ENCODE data around the gene FRS2. TPM values are rescaled to one million over a fixed set of nuclear protein-coding genes. Genes with fewer than 3 reads are reported as not detected.

Gene FRS2
- total RNA-seq, 1 donor from 2014 or later, result 45.5 TPM

- Mint-ChIP-seq H3K27ac (ENCODE audit: unreplicated experiment) (peak overlapping the region; percentile 66), H3K9me3 (ENCODE audit: unreplicated experiment) (no peaks in the 10 kb centered on the region), H3K4me3 (ENCODE audit: unreplicated experiment) (no peak overlapping the region), H3K36me3 (ENCODE audit: unreplicated experiment) (no peaks in the 10 kb centered on the region), H3K27me3 (ENCODE audit: unreplicated experiment) (no peaks in the 10 kb centered on the region), H3K4me1 (ENCODE audit: unreplicated experiment) (peaks cover 48% of the 10 kb centered on the region)
- no peak for TF ChIP-seq CTCF (IDR thresholded peaks at IDR 0.05)
- DNase-seq (ENCODE audit: extremely low spot score, unreplicated experiment), result no peak
Observed at GRCh38 chr12:69515394-69515930, 45.3 kb downstream of the FRS2 start.

DNA sequence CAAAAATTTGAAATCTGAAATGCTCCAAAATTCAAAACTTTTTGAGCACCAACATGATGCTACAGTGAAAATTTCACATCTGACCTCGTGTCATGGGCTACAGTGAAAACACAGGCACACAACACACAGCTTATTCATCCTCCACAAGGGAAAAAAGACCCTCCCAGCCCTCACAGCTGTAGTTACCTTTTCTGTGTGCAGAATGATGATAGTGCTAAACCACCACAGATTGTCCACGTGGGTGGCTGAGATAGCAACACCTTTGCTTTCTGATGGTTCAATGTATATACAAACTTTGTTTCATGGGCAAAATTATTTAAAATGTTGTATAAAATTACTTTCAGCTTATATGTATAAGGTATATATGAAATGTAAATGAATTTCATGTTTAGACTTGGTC, 46.8 kb downstream of the FRS2 start:
- Mint-ChIP-seq H3K4me3 (ENCODE audit: unreplicated experiment) (no peak overlapping the region), H3K4me1 (ENCODE audit: unreplicated experiment) (peaks cover 47% of the 10 kb centered on the region), H3K27ac (ENCODE audit: unreplicated experiment) (no peak overlapping the region), H3K36me3 (ENCODE audit: unreplicated experiment) (peaks cover 7% of the 10 kb centered on the region), H3K9me3 (ENCODE audit: unreplicated experiment) (peaks cover 8% of the 10 kb centered on the region), H3K27me3 (ENCODE audit: unreplicated experiment) (no peaks in the 10 kb centered on the region)
- TF ChIP-seq CTCF (IDR thresholded peaks at IDR 0.05), result no peak
- DNase-seq (ENCODE audit: extremely low spot score, unreplicated experiment), result no peak

DNA sequence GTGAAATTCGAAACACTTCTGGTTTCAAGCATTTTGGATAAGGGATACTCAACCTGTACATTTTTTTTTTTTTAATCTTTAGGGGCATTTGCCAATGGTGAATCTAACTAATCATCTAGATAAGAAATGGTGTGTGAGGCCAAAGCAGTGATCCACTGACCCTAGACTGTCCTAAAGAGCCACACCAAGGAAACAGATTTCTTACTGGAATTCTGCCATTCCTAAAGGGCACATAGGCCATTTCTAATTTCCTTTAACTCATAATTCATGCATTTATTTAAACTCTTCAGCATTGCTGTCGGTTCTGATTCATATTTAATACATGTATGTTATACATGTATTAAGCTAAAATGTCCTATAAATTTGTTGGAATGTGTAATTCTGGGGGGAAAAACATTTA, 47.2 kb downstream of the FRS2 start:
- Mint-ChIP-seq H3K9me3 (ENCODE audit: unreplicated experiment) (peaks cover 13% of the 10 kb centered on the region), H3K4me1 (ENCODE audit: unreplicated experiment) (peaks cover 44% of the 10 kb centered on the region), H3K27ac (ENCODE audit: unreplicated experiment) (no peak overlapping the region), H3K4me3 (ENCODE audit: unreplicated experiment) (no peak overlapping the region), H3K36me3 (ENCODE audit: unreplicated experiment) (peaks cover 11% of the 10 kb centered on the region), H3K27me3 (ENCODE audit: unreplicated experiment) (no peaks in the 10 kb centered on the region)
- no peak for TF ChIP-seq CTCF (IDR thresholded peaks at IDR 0.05)
- no peak for DNase-seq (ENCODE audit: extremely low spot score, unreplicated experiment)

DNA sequence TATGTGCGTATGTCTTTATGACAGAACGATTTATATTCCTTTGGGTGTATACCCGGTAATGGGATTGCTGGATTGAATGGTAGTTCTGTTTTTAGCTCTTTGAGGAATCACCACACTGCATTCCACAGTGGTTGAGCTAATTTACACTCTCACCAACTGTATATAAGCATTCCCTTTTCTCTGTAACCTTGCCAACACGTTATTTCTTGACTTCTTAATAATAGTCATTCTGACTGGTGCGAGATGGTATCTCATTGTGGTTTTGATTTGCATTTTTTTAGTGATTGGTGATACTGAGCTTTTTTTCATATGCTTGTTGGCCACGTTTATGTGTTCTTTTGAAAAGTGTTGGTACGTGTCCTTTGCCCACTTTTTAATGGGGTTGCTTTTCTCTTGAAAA, 49.7 kb downstream of the FRS2 start:
- Mint-ChIP-seq H3K9me3 (ENCODE audit: unreplicated experiment) (peaks cover 27% of the 10 kb centered on the region), H3K27ac (ENCODE audit: unreplicated experiment) (no peak overlapping the region)

More for the DNA sequence above, 49.7 kb downstream of the FRS2 start:
- peaks cover 24% of the 10 kb centered on the region for H3K36me3 Mint-ChIP-seq (ENCODE audit: unreplicated experiment)
- H3K4me1 Mint-ChIP-seq (ENCODE audit: unreplicated experiment), result peaks cover 30% of the 10 kb centered on the region
- no peak overlapping the region for H3K4me3 Mint-ChIP-seq (ENCODE audit: unreplicated experiment)
- TF ChIP-seq CTCF (IDR thresholded peaks at IDR 0.05), result no peak
- H3K27me3 Mint-ChIP-seq (ENCODE audit: unreplicated experiment), result no peaks in the 10 kb centered on the region
- DNase-seq (ENCODE audit: extremely low spot score, unreplicated experiment), result no peak
